NCI-H526 treated with DMSO at 0.1 percent for 48 hours (cell line): ENCODE data around the gene CTAG1B.
"Not testable (repeated sequence)": the region's sequence is repeated elsewhere in the genome, so short reads cannot be mapped to it uniquely, and the experiment has no call there.

Experiments
- DNase-seq: peaks from one replicate; lab custom pipeline; 2025; lab: John Stamatoyannopoulos, UW

The CTAG1B gene

GRCh38 chrX:154619182-154619581, at the start of gene CTAG1B:
CTAG1B (minus strand) TSS chrX:154619282; CDS start chrX:154619218, 64 bp downstream.
- DNase-seq = not testable (repeated sequence)

DNA sequence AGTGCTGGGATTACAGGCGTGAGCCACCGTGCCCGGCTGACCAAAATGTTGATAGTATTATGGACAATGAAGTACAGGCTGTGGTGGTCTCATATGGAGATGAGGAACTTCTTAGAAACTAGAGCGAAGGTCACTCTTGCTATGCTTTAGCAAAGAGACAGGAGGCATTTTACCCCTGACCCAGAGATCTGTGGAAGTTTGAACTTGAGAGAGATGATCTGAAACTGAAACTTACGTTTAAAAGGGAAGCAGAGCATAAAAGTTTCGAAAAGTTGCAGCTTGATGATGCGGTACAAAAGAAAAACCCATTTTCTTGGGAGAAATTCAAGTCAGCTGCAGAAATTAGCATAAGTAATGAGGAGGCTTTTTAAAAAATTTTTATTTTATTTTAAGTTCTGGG, 42.8 kb upstream of the CTAG1B start:
- no peak for DNase-seq

GRCh38 chrX:154661170-154661569, 42.1 kb upstream of the CTAG1B start:
- no peak for DNase-seq

GRCh38 chrX:154660541-154660940, 41.5 kb upstream of the CTAG1B start:
- no peak for DNase-seq

DNA sequence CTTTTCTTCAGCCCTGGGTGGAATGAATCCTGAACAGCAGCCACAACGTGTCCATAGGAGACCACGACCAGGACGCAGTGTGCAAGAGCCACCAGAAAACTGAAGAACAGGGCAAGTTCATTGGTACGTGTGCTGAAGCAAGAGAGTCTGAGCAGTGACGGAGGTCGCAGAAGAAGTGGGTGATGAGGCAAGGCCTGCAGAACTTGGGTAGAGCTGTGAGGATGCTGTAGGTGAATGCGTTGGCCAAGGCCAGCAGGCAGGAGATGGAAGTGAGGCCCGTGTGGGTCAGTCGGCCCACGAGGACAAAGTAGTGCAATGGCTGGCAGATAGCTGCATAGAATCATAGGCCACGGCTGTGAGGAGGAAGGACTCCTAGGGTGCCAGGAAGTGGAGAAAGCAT, 39.9 kb upstream of the CTAG1B start:
- DNase-seq = no peak

DNA sequence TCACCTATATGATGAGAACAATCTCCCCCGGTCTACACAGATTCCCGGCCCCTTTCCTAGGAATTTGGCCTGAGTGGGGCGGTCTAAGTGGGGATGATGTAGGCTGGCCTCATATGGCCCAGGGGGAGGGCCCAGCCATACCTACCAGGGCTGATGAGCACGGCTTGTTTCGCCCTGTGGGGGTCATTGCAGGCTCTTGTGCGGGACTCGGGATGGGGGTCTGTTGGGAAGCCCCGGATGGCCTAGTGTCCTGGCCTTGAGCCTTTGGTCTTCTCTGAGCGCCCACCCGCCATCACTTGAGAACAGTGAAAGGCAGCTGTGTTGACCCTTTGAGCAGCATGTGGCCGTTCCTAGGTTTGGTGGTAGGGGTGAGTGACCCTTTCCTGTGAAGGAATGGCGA, 39.1 kb upstream of the CTAG1B start:
- no peak for DNase-seq

- no peak for DNase-seq
Observed at GRCh38 chrX:154657226-154657805, 38.2 kb upstream of the CTAG1B start.

- DNase-seq = no peak
Observed at GRCh38 chrX:154655786-154656185, 36.7 kb upstream of the CTAG1B start.

DNA sequence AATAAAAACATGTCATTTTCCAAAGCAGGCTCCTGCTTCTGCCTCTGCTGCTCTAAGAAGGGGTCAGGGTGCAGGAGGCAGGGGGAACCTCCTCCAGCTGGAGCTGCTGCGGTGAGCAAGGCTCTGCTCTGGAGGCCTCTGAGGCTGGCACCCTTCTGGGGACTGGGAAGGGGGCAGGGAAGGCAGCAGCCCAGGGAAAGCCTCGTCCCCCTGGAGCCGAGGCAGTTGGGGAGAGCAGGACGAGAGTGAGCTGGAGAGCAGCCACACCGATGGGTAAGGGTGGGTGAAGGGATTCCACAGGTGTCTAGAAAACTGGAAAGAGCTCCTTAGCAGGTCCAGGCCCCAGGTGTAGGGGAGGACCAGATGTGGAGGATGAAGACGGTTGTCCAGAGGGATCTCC, 36.3 kb upstream of the CTAG1B start:
- no peak for DNase-seq

DNA sequence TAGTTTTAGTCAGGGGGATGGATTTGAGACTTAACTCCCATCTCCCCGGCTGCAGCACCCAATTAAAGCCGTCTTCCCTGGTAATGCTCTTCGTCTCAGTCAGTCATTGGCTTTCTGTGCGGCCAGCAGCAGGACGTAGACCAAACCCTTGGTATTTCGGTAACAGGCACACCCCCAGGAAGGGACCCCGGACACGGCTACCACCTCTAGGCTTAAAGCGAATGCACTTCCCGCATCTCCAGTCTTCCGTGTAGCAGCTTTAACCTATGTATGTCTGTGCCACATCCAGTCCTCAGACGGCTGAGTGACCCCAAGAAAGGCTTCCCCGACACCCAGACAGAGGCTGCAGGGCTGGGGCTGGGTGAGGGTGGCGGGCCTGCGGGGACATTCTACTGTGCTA, 35.8 kb upstream of the CTAG1B start:
- DNase-seq = no peak

GRCh38 chrX:154654372-154654771, 35.3 kb upstream of the CTAG1B start:
- no peak for DNase-seq

- not testable (repeated sequence) for DNase-seq
Observed at GRCh38 chrX:154653413-154653812, 34.3 kb upstream of the CTAG1B start, which contains the start of gene CTAG2. CTAG2 (minus strand) TSS chrX:154653579; CDS start chrX:154653515, 64 bp downstream.

- DNase-seq = no peak
Observed at GRCh38 chrX:154653048-154653401, 33.9 kb upstream of the CTAG1B start.

GRCh38 chrX:154652311-154653047, 33.4 kb upstream of the CTAG1B start:
- no peak for DNase-seq

DNA sequence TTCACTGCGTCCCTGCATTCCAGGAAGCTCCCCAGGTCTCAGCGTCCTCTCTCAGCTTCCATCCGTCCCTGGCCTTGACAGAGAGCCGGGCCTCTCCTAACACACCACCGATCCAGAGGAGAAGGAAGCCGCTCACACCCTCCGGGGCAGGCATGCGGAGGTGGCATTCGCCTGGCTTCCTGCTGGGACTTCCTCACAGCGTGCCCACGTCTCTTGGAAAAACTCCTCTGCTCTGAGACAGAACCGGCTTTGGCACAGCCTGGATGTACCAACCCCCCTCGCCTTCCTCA, 31.1 kb upstream of the CTAG1B start:
- DNase-seq = no peak

- no peak for DNase-seq
Observed at GRCh38 chrX:154649503-154650220, 30.6 kb upstream of the CTAG1B start.

- DNase-seq = no peak
Observed at GRCh38 chrX:154648931-154649330, 29.8 kb upstream of the CTAG1B start.

- not testable (repeated sequence) for DNase-seq
Observed at GRCh38 chrX:154645745-154646378, 26.8 kb upstream of the CTAG1B start.

DNA sequence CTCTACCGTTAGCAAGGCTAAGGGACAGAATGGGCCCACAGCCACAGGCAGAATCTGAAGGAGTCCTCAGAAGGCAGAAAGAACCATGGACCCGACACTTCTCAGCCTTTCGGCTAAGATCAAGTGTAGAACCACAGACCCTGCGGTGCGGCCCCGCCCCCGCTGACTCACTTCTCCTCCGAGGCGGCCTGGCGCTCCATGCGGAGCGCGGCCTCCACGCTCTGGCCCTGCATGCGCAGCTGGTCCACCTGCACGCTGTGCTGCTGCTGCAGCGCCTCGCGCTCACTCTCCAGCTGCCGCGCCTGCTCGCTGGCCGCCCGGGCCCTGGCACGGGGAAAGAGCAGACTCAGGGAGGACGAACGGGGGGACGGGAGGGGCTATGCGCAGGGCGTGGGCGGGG, 24.6 kb upstream of the CTAG1B start:
- not testable (repeated sequence) for DNase-seq

- not testable (repeated sequence) for DNase-seq
Observed at GRCh38 chrX:154641740-154642139, 22.7 kb upstream of the CTAG1B start.

DNA sequence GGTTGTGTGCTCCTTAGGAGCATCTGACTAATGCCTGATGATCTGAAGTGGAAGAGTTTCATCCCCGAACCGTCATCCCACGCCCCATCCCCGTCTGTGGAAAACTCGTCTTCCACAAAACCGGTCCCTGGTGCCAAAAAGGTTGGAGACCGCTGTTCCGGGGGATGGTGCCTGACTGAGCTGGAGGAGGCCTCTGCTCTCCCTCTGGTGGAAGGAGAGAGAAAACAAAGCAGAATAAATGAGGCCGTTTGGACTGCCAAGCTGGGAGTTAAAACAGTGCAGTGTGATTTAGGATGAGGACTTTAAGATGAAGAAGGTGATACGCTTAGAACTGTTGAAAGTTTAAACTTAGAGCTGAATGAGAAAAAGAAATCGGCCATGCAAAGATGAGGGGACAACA, 14.6 kb upstream of the CTAG1B start:
- DNase-seq = not testable (repeated sequence)

- DNase-seq = not testable (repeated sequence)
Observed at GRCh38 chrX:154630949-154631348, 11.9 kb upstream of the CTAG1B start.

GRCh38 chrX:154628960-154629359, 9.9 kb upstream of the CTAG1B start:
- DNase-seq = not testable (repeated sequence)
